Upper lobe of left lung (tissue), 6 donors: Measurements from ENCODE around the gene POU2AF3. TPM values are rescaled to one million over a fixed set of nuclear protein-coding genes. Genes with fewer than 3 reads are reported as not detected.

Experiments used
- ATAC-seq, 2 donors: fragments of 200-7000 bp; cut with Tn5 transposase; one replicate each; pipeline ENCODE4 v1.9.1; 2022; ENCODE audit warnings: mild to moderate bottlenecking in 2 of 2, moderate library complexity in 2 of 2; ENCODE audit not compliant: low FRiP score in 2 of 2
- DNase-seq, 2 donors: peaks; one replicate each; pipeline ENCODE4 v3.0.0-alpha.2; 2019 to 2020
- H3K27ac ChIP-seq, 4 donors: fragments of 200-600 bp; sonication (generic); one replicate each; pipeline ENCODE4 v1.5.1; 2016 to 2019
- H3K27me3 ChIP-seq, 4 donors: fragments of 200-600 bp; sonication (generic); one replicate each; pipeline ENCODE4 v1.5.1; 2017 to 2019
- H3K36me3 ChIP-seq, 4 donors: fragments of 200-600 bp; sonication (generic); one replicate each; pipeline ENCODE4 v1.5.1; 2016 to 2019
- H3K4me1 ChIP-seq, 4 donors: fragments of 200-600 bp; sonication (generic); one replicate each; pipeline ENCODE4 v1.5.1; 2018 to 2019
- H3K4me3 ChIP-seq, 4 donors: fragments of 200-600 bp; sonication (generic); one replicate each; pipeline ENCODE4 v1.5.1; 2017 to 2019; ENCODE audit warnings: mild to moderate bottlenecking in 2 of 4, moderate library complexity in 1 of 4
- H3K9me3 ChIP-seq, 4 donors: fragments of 200-600 bp; sonication (generic); one replicate each; pipeline ENCODE4 v1.5.1; 2018 to 2019
- CTCF ChIP-seq, 6 experiments: fragments of 450-650 bp in 4 of 6; fragments of 200-600 bp in 2 of 6; sonication (generic) in 2 of 6; IDR thresholded peaks; one replicate each; pipeline ENCODE4 v1.5.1; 2016 to 2019; ENCODE audit warnings: antibody characterized with exemption in 6 of 6
- EP300 ChIP-seq, 4 donors: sonication (generic); formaldehyde crosslinking; IDR thresholded peaks; one replicate each; pipeline ENCODE4 v1.5.1; 2017; ENCODE audit warnings: antibody characterized with exemption in 4 of 4, control low read depth in 2 of 4
- POLR2A ChIP-seq, 4 donors: fragments of 450-650 bp; IDR thresholded peaks; one replicate each; pipeline ENCODE4 v1.5.1; 2016 to 2017; ENCODE audit warnings: antibody characterized with exemption in 4 of 4, mild to moderate bottlenecking in 2 of 4
- POLR2AphosphoS5 ChIP-seq, 2 donors: sonication (generic); formaldehyde crosslinking; IDR thresholded peaks; one replicate each; pipeline ENCODE4 v1.5.1; 2017; ENCODE audit warnings: antibody characterized with exemption in 2 of 2
- WGBS, 2 donors: methylation state at CpG; one replicate each; pipeline ENCODE4 v1.1.5; 2017 to 2018; 5-methylcytosine and 5-hydroxymethylcytosine counted together
- total RNA-seq, 6 donors: library from RNA; depleted of rRNA in 4 of 6; stranded (reverse); fragments of >200 nt in 4 of 6; gene quantifications; one replicate each; pipeline versions ENCODE4 v1.1.0 to v1.2.1, GENCODE V29; 2016 to 2021
- donor health status: DM: no; HTN: no; CAD: no; lungs with moderate emphysema.
- donor health status: DM: no; HTN: yes; CAD: no; lungs with severe emphysema.

POU2AF3 gene
- total RNA-seq, 6 donors from 2014 or later: 1.7 to 12.6 (median 3.6) TPM

- TF ChIP-seq POLR2A (IDR thresholded peaks at IDR 0.05): no peak
- ATAC-seq: no peak
- WGBS, 2 donors: 69% methylated on average over 1 of the region's 1 CpG
- no peak for DNase-seq
- no peak overlapping the region for H3K4me3 ChIP-seq
- no peaks in the 10 kb centered on the region for H3K9me3 ChIP-seq
- no peaks in the 10 kb centered on the region for H3K27me3 ChIP-seq
- no peaks in the 10 kb centered on the region for H3K36me3 ChIP-seq
- H3K27ac ChIP-seq: no peak overlapping the region
- no peaks in the 10 kb centered on the region for H3K4me1 ChIP-seq
Observed at GRCh38 chr11:111350811-111351210, 52.5 kb downstream of the POU2AF3 start.

- H3K36me3 ChIP-seq: no peaks in the 10 kb centered on the region
- no peaks in the 10 kb centered on the region for H3K4me1 ChIP-seq
- H3K27ac ChIP-seq: no peak overlapping the region
- no peak overlapping the region for H3K4me3 ChIP-seq
- 60 to 67% methylated on average over 10 of the region's 10 CpGs for WGBS, 2 donors
- no peaks in the 10 kb centered on the region for H3K27me3 ChIP-seq
- TF ChIP-seq CTCF (IDR thresholded peaks at IDR 0.05) (no peak), EP300 (IDR thresholded peaks at IDR 0.05) (no peak), POLR2A (IDR thresholded peaks at IDR 0.05) (no peak), POLR2AphosphoS5 (IDR thresholded peaks at IDR 0.05) (no peak)
- no peaks in the 10 kb centered on the region for H3K9me3 ChIP-seq
- DNase-seq (no peak), ATAC-seq (no peak)
Observed at GRCh38 chr11:111351374-111352055, 53.2 kb downstream of the POU2AF3 start.

GRCh38 chr11:111352231-111352746 is 53.9 kb downstream of the POU2AF3 start:
- 89 to 95% methylated on average over 9 of the region's 9 CpGs for WGBS, 2 donors
- H3K4me3 ChIP-seq: no peak overlapping the region
- no peaks in the 10 kb centered on the region for H3K4me1 ChIP-seq
- no peaks in the 10 kb centered on the region for H3K36me3 ChIP-seq
- no peak for TF ChIP-seq CTCF (IDR thresholded peaks at IDR 0.05)
- TF ChIP-seq POLR2A (IDR thresholded peaks at IDR 0.05): no peak
- TF ChIP-seq POLR2AphosphoS5 (IDR thresholded peaks at IDR 0.05): no peak
- no peak for TF ChIP-seq EP300 (IDR thresholded peaks at IDR 0.05)
- no peaks in the 10 kb centered on the region for H3K9me3 ChIP-seq
- DNase-seq (no peak), ATAC-seq (no peak)
- no peak overlapping the region for H3K27ac ChIP-seq
- H3K27me3 ChIP-seq: no peaks in the 10 kb centered on the region

GRCh38 chr11:111352935-111353710 is 54.8 kb downstream of the POU2AF3 start:
- Histone ChIP-seq H3K9me3 (no peaks in the 10 kb centered on the region), H3K4me1 (no peaks in the 10 kb centered on the region), H3K27ac (peak overlapping the region in 1 of 4 donors; percentile 15), H3K4me3 (no peak overlapping the region), H3K36me3 (no peaks in the 10 kb centered on the region), H3K27me3 (no peaks in the 10 kb centered on the region)
- WGBS, 2 donors: 54 to 69% methylated on average over 8 of the region's 8 CpGs
- DNase-seq (no peak), ATAC-seq (no peak)
- TF ChIP-seq POLR2A (IDR thresholded peaks at IDR 0.05) (no peak), CTCF (IDR thresholded peaks at IDR 0.05) (no peak), POLR2AphosphoS5 (IDR thresholded peaks at IDR 0.05) (no peak)

- 95 to 96% methylated on average over 16 of the region's 16 CpGs for WGBS, 2 donors
- Histone ChIP-seq H3K4me3 (no peak overlapping the region), H3K9me3 (no peaks in the 10 kb centered on the region), H3K27ac (no peak overlapping the region), H3K4me1 (no peaks in the 10 kb centered on the region), H3K36me3 (no peaks in the 10 kb centered on the region), H3K27me3 (no peaks in the 10 kb centered on the region)
- TF ChIP-seq EP300 (IDR thresholded peaks at IDR 0.05) (no peak), CTCF (IDR thresholded peaks at IDR 0.05) (no peak), POLR2AphosphoS5 (IDR thresholded peaks at IDR 0.05) (no peak), POLR2A (IDR thresholded peaks at IDR 0.05) (no peak)
- ATAC-seq: no peak
- peak in 1 of 2 donors; percentile 62 for DNase-seq
Observed at GRCh38 chr11:111353776-111354600, 55.6 kb downstream of the POU2AF3 start.
